ENCODE data around the gene APOB.

DNA sequence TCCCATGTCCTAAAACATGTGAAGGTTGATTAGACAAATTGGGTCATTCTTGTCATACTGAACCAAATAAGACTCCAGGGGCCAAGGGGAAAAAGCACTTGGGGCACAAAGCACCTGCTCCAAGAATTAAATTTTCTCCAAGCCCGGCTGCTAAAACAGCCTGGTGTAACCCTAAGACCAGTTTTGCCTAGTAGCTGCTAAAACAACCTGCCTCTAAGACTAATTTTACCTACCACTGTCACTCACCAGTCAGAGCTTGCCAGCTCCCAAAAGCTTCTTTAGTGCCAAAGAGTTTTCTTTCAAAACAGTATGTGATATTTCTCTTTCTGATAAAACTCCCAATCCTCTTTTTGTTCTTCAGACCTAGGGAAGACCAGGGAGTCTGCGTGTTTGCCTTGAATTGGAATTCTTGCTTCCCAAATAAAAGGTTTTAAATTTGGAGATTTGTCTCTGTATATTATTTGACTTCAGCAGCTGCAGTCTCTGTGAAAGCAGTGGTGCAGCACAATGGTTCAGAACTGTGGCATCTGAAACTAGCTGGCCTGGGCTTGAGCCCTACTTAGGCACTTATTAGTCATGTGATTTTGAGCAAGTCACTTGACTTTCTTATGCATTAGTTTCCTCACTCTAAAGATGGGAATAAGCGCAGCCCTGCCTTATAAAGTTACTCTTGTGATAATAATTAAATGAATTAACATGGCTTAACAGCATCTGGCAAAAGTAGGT, 16.2 kb upstream of the APOB start:
- no peak for TF ChIP-seq EZH2phosphoT487 (IDR thresholded peaks at IDR 0.05; ENCODE audit: insufficient read depth, low read depth)
- no peak for TF ChIP-seq EZH2 (IDR thresholded peaks at IDR 0.05; ENCODE audit: insufficient read depth, poor library complexity, severe bottlenecking)
